HEK293 (cell line): ENCODE data around the gene MTMR1.
A peak's percentile ranks its signal among the peaks of the same experiment; 100 is the strongest.

Experiments
- CTCF ChIA-PET: fragments of 350-600 bp; formaldehyde crosslinking; extraction: SDS; loops from one replicate; lab custom pipeline; 2021; ENCODE audit warnings: antibody characterized with exemption; lab: Yijun Ruan, JAX
- POLR2A ChIA-PET: fragments of 300-600 bp; formaldehyde crosslinking; extraction: SDS; loops from one replicate; lab custom pipeline; 2020; ENCODE audit warnings: antibody characterized with exemption, inconsistent platforms; lab: Yijun Ruan, JAX
- H3K27ac ChIP-seq: fragments of 200-500 bp; sonication (Bioruptor generic); 2 replicates; pipeline ENCODE4 v1.5.1; 2014; ENCODE audit warnings: low read depth, low read length, control low read depth, inconsistent platforms; ENCODE audit errors: extremely low read depth
- H3K36me3 ChIP-seq, 2 experiments: fragments of 200-500 bp in 1 of 2; sonication (Bioruptor generic) in 1 of 2; 1 replicate in 1 of 2; 2 replicates in 1 of 2; pipeline ENCODE4 v1.5.1; 2014 to 2017; ENCODE audit warnings: inconsistent platforms in 2 of 2, low read length in 2 of 2; ENCODE audit not compliant: control insufficient read depth in 2 of 2, insufficient read depth in 1 of 2
- H3K4me1 ChIP-seq: fragments of 200-500 bp; sonication (Bioruptor generic); 2 replicates; pipeline ENCODE4 v1.5.1; 2014; ENCODE audit warnings: mild to moderate bottlenecking, low read length, inconsistent platforms; ENCODE audit not compliant: control insufficient read depth, insufficient read depth
- H3K4me3 ChIP-seq: 2 replicates; pipeline ENCODE4 v1.5.1; 2011; ENCODE audit warnings: low read depth, mild to moderate bottlenecking, control low read depth, low read length, moderate library complexity
- H3K9me3 ChIP-seq: fragments of 200-500 bp; sonication (Bioruptor generic); 2 replicates; pipeline ENCODE4 v1.5.1; 2014; ENCODE audit warnings: low read depth, low read length, inconsistent platforms; ENCODE audit not compliant: control insufficient read depth, insufficient read depth
- GLI4 ChIP-seq: fragments of 450-650 bp; formaldehyde crosslinking; IDR thresholded peaks from 2 replicates; pipeline ENCODE4 v1.5.1; 2016; ENCODE audit warnings: missing biosample characterization, missing genetic modification characterization
- GLIS1 ChIP-seq: fragments of 450-650 bp; formaldehyde crosslinking; IDR thresholded peaks from 2 replicates; pipeline ENCODE4 v1.5.1; 2016; ENCODE audit warnings: missing biosample characterization, missing genetic modification characterization
- GLIS2 ChIP-seq: fragments of 450-650 bp; formaldehyde crosslinking; IDR thresholded peaks from 2 replicates; pipeline ENCODE4 v1.5.1; 2016; ENCODE audit warnings: missing biosample characterization, missing genetic modification characterization
- MYNN ChIP-seq: fragments of 450-650 bp; formaldehyde crosslinking; IDR thresholded peaks from 2 replicates; pipeline ENCODE4 v1.5.1; 2016; ENCODE audit warnings: missing biosample characterization, missing genetic modification characterization, borderline replicate concordance
- OSR2 ChIP-seq: fragments of 450-650 bp; formaldehyde crosslinking; IDR thresholded peaks from 2 replicates; pipeline ENCODE4 v1.5.1; 2016; ENCODE audit warnings: missing biosample characterization, missing genetic modification characterization
- SCRT1 ChIP-seq: fragments of 450-650 bp; formaldehyde crosslinking; IDR thresholded peaks from 2 replicates; pipeline ENCODE4 v1.5.1; 2016; ENCODE audit warnings: missing biosample characterization, missing genetic modification characterization, borderline replicate concordance
- SCRT2 ChIP-seq: fragments of 450-650 bp; formaldehyde crosslinking; IDR thresholded peaks from 2 replicates; pipeline ENCODE4 v1.5.1; 2016; ENCODE audit warnings: missing biosample characterization, missing genetic modification characterization
- ZBTB10 ChIP-seq: fragments of 450-650 bp; formaldehyde crosslinking; IDR thresholded peaks from 2 replicates; pipeline ENCODE4 v1.5.1; 2016; ENCODE audit warnings: missing biosample characterization, missing genetic modification characterization
- ZBTB21 ChIP-seq: fragments of 450-650 bp; formaldehyde crosslinking; IDR thresholded peaks from 2 replicates; pipeline ENCODE4 v1.5.1; 2017; ENCODE audit warnings: missing biosample characterization, missing genetic modification characterization
- ZBTB8A ChIP-seq: fragments of 450-650 bp; formaldehyde crosslinking; IDR thresholded peaks from 2 replicates; pipeline ENCODE4 v1.5.1; 2016; ENCODE audit warnings: missing biosample characterization, missing genetic modification characterization
- ZNF132 ChIP-seq: fragments of 450-650 bp; formaldehyde crosslinking; IDR thresholded peaks from 2 replicates; pipeline ENCODE4 v1.5.1; 2017; ENCODE audit warnings: missing biosample characterization, missing genetic modification characterization, borderline replicate concordance
- ZNF146 ChIP-seq: fragments of 450-650 bp; formaldehyde crosslinking; IDR thresholded peaks from 2 replicates; pipeline ENCODE4 v1.5.1; 2016; ENCODE audit warnings: missing biosample characterization, missing genetic modification characterization
- ZNF174 ChIP-seq: fragments of 450-650 bp; formaldehyde crosslinking; IDR thresholded peaks from 2 replicates; pipeline ENCODE4 v1.5.0; 2017; ENCODE audit warnings: missing biosample characterization, mild to moderate bottlenecking, missing genetic modification characterization
- ZNF19 ChIP-seq: fragments of 450-650 bp; formaldehyde crosslinking; IDR thresholded peaks from 2 replicates; pipeline ENCODE4; 2016; ENCODE audit warnings: missing biosample characterization, missing genetic modification characterization, low read depth
- ZNF202 ChIP-seq: fragments of 450-650 bp; formaldehyde crosslinking; IDR thresholded peaks from 2 replicates; pipeline ENCODE4 v1.5.1; 2016; ENCODE audit warnings: missing biosample characterization, missing genetic modification characterization, borderline replicate concordance
- ZNF302 ChIP-seq: fragments of 450-650 bp; formaldehyde crosslinking; IDR thresholded peaks from 2 replicates; pipeline ENCODE4 v1.5.1; 2016; ENCODE audit warnings: missing biosample characterization, missing genetic modification characterization, low read depth
- ZNF324 ChIP-seq: fragments of 450-650 bp; formaldehyde crosslinking; IDR thresholded peaks from 2 replicates; pipeline ENCODE4 v1.5.1; 2016; ENCODE audit warnings: missing biosample characterization, missing genetic modification characterization
- ZNF335 ChIP-seq: fragments of 450-650 bp; formaldehyde crosslinking; conservative IDR thresholded peaks from 2 replicates; pipeline ENCODE4 v1.5.1; 2016; ENCODE audit warnings: missing biosample characterization, missing genetic modification characterization
- ZNF341 ChIP-seq: fragments of 450-650 bp; formaldehyde crosslinking; IDR thresholded peaks from 2 replicates; pipeline ENCODE4; 2016; ENCODE audit warnings: low read depth, missing biosample characterization, missing genetic modification characterization
- ZNF645 ChIP-seq: fragments of 450-650 bp; formaldehyde crosslinking; IDR thresholded peaks from 2 replicates; pipeline ENCODE4; 2016; ENCODE audit warnings: missing biosample characterization, missing genetic modification characterization
- ZNF692 ChIP-seq: fragments of 450-650 bp; formaldehyde crosslinking; IDR thresholded peaks from 2 replicates; pipeline ENCODE4 v1.5.1; 2016; ENCODE audit warnings: missing biosample characterization, missing genetic modification characterization
- TF ChIP-seq, protein P1 (sequence below): fragments of 450-650 bp; formaldehyde crosslinking; IDR thresholded peaks from 2 replicates; pipeline ENCODE4 v1.5.1; 2016; ENCODE audit warnings: missing biosample characterization, missing genetic modification characterization
- TF ChIP-seq, protein P2 (sequence below): fragments of 450-650 bp; formaldehyde crosslinking; IDR thresholded peaks from 2 replicates; pipeline ENCODE4 v1.5.1; 2017; ENCODE audit warnings: missing biosample characterization, missing genetic modification characterization

The MTMR1 gene

GRCh38 chrX:150759568-150760416 lies 66.6 kb downstream of the MTMR1 start:
- ChIA-PET POLR2A (no interaction called here), CTCF (no interaction called here)
- H3K27ac ChIP-seq: no peak overlapping the region
- no peaks in the 10 kb centered on the region for H3K9me3 ChIP-seq
- no peaks in the 10 kb centered on the region for H3K4me1 ChIP-seq
- TF ChIP-seq ZNF324 (tag by site-specific recombination) (no peak), GLIS1 (tag by site-specific recombination) (peak; percentile 30; the same call in 1 of the 2 replicates), ZNF335 (tag by site-specific recombination) (peak; percentile 58), ZNF202 (tag by site-specific recombination) (no peak), SCRT1 (tag by site-specific recombination) (peak; percentile 60; the same call in 1 of the 2 replicates), ZNF174 (tag by site-specific recombination) (no peak), SCRT2 (tag by site-specific recombination) (peak; percentile 68), ZNF341 (no peak), ZNF645 (tag by site-specific recombination) (no peak)
- no peak overlapping the region for H3K4me3 ChIP-seq
- H3K36me3 ChIP-seq: peaks cover 3 to 27% of the 10 kb centered on the region in 2 experiments; a peak in 2 of 3 replicates

- no peak for TF ChIP-seq GLIS2 (tag by site-specific recombination)
- no peak for TF ChIP-seq ZNF302
- TF ChIP-seq ZBTB21 (tag by site-specific recombination): no peak
- no peak for TF ChIP-seq MYNN (tag by site-specific recombination)
- H3K36me3 ChIP-seq: peaks cover 3 to 29% of the 10 kb centered on the region in 2 experiments; a peak in 1 of 3 replicates
- H3K27ac ChIP-seq: no peak overlapping the region
- H3K4me1 ChIP-seq: no peaks in the 10 kb centered on the region
- ChIA-PET CTCF (interaction anchor here (0.7 to 2.4 kb wide), 3 partner anchors 11 to 321 kb away, joined by 3 to 16 read pairs (median 5); no protein-coding TSS in a partner anchor), POLR2A (no interaction called here)
- H3K4me3 ChIP-seq: no peak overlapping the region
- H3K9me3 ChIP-seq: no peaks in the 10 kb centered on the region
Measured at GRCh38 chrX:150761176-150761818, 68.1 kb downstream of the MTMR1 start.

GRCh38 chrX:150761819-150762216 lies 68.6 kb downstream of the MTMR1 start:
- CTCF ChIA-PET: interaction anchor here (0.6 to 2.4 kb wide), 4 partner anchors 10 to 320 kb away, joined by 3 to 16 read pairs (median 4); no protein-coding TSS in a partner anchor
- Histone ChIP-seq H3K36me3 (peaks cover 3 to 29% of the 10 kb centered on the region in 2 experiments; a peak in 1 of 3 replicates), H3K27ac (no peak overlapping the region), H3K4me3 (no peak overlapping the region), H3K4me1 (no peaks in the 10 kb centered on the region), H3K9me3 (no peaks in the 10 kb centered on the region)
- POLR2A ChIA-PET: interaction anchor here (1.1 kb wide), 1 partner anchor 10 kb away, joined by 3 read pairs; no protein-coding TSS in a partner anchor
- no peak for TF ChIP-seq OSR2 (tag by site-specific recombination)
- TF ChIP-seq ZNF146 (tag by site-specific recombination): no peak
- TF ChIP-seq, protein P1, sequence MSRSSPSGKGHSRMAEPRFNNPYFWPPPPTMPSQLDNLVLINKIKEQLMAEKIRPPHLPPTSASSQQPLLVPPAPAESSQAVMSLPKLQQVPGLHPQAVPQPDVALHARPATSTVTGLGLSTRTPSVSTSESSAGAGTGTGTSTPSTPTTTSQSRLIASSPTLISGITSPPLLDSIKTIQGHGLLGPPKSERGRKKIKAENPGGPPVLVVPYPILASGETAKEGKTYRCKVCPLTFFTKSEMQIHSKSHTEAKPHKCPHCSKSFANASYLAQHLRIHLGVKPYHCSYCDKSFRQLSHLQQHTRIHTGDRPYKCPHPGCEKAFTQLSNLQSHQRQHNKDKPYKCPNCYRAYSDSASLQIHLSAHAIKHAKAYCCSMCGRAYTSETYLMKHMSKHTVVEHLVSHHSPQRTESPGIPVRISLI (tag by site-specific recombination): no peak
- TF ChIP-seq GLI4 (tag by site-specific recombination): no peak
- no peak for TF ChIP-seq ZBTB8A
- no peak for TF ChIP-seq ZNF19 (tag by site-specific recombination)
- TF ChIP-seq, protein P2, sequence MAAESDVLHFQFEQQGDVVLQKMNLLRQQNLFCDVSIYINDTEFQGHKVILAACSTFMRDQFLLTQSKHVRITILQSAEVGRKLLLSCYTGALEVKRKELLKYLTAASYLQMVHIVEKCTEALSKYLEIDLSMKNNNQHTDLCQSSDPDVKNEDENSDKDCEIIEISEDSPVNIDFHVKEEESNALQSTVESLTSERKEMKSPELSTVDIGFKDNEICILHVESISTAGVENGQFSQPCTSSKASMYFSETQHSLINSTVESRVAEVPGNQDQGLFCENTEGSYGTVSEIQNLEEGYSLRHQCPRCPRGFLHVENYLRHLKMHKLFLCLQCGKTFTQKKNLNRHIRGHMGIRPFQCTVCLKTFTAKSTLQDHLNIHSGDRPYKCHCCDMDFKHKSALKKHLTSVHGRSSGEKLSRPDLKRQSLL (tag by site-specific recombination): no peak
- no peak for TF ChIP-seq ZBTB10
- TF ChIP-seq ZNF132: no peak
- no peak for TF ChIP-seq ZNF692 (tag by site-specific recombination)
